Left ventricle myocardium inferior (tissue), 1 donor: Measurements from ENCODE around the gene ZNF358. TPM values are rescaled to one million over a fixed set of nuclear protein-coding genes. Genes with fewer than 3 reads are reported as not detected.

Source experiments
- DNase-seq: peaks from one replicate; pipeline ENCODE4 v3.0.0-alpha.2; 2020
- H3K27ac ChIP-seq: fragments of 200-600 bp; replicated peaks from 2 replicates; pipeline ENCODE4 v1.8.0; 2021
- H3K27me3 ChIP-seq: fragments of 200-600 bp; 2 replicates; pipeline ENCODE4 v1.8.0; 2021; ENCODE audit warnings: low read depth
- H3K36me3 ChIP-seq: fragments of 200-600 bp; 2 replicates; pipeline ENCODE4 v1.8.0; 2021
- H3K4me1 ChIP-seq: fragments of 200-600 bp; 2 replicates; pipeline ENCODE4 v1.8.0; 2021
- H3K4me3 ChIP-seq: fragments of 200-600 bp; 2 replicates; pipeline ENCODE4 v1.8.0; 2021; ENCODE audit warnings: mild to moderate bottlenecking, moderate library complexity
- H3K9me3 ChIP-seq: fragments of 200-600 bp; replicated peaks from 2 replicates; pipeline ENCODE4 v1.8.0; 2021
- intact Hi-C: fragments of 100-400 bp; cut with micrococcal nuclease; formaldehyde crosslinking; loops from one replicate; pipeline ENCODE4 v1.11.0; 2022
- total RNA-seq: library from RNA; stranded (reverse); fragmentation: NEBNext Ultra II Directional; extraction: Animal tissue kit (Norgen Biotek cat#: 25700); gene quantifications from one replicate; pipeline ENCODE4 v1.2.1, GENCODE V29; 2021
- TF ChIP-seq, protein P1 (sequence below): fragments of 200-600 bp; IDR thresholded peaks from 2 replicates; pipeline ENCODE4 v1.8.0; 2021; ENCODE audit warnings: antibody characterized with exemption, mild to moderate bottlenecking, borderline replicate concordance
- donor health status: DM: no; HTN: yes; CAD: no; lungs with severe emphysema.

The ZNF358 gene
- total RNA-seq, 1 donor from 2014 or later: 88.5 TPM

DNA sequence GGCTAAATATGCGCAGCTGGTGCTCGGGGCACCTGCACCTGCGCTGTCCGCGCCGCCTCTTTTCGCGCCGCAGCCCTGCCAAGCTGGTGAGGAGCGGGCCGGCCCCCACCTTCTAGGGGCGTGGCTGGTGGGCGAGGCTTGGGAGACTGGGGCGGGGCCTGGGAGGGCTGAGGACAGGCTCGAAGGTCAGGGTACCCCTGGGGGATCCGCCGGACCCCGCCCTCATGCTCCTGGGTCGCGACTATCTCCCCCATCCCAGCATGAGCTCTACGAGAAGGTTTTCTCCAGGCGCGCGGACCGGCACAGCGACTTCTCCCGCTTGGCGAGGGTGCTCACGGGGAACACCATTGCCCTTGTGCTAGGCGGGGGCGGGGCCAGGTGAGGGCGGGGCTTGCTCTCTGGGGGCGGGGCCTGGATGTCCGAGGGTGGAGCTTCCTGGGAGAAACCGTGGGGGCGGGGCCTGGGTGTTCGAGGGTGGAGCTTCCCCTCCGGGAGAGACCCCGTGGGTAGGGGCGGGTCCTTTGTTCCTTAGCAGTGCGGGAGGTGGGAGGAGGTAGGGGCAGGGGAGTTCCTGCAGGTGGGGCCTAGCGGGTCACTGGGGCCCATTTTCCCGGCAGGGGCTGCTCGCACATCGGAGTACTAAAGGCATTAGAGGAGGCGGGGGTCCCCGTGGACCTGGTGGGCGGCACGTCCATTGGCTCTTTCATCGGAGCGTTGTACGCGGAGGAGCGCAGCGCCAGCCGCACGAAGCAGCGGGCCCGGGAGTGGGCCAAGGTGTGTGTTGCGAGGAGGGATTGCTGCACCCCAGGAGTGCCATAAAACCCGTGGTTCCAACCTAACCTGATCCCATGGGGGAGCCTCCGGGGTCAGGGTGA, 39.3 kb downstream of the ZNF358 start:
- peaks cover 2% of the 10 kb centered on the region for H3K9me3 ChIP-seq
- intact Hi-C loops: no loop called here
- peaks cover 74% of the 10 kb centered on the region for H3K36me3 ChIP-seq
- H3K27ac ChIP-seq: no peak overlapping the region
- TF ChIP-seq, protein P1, sequence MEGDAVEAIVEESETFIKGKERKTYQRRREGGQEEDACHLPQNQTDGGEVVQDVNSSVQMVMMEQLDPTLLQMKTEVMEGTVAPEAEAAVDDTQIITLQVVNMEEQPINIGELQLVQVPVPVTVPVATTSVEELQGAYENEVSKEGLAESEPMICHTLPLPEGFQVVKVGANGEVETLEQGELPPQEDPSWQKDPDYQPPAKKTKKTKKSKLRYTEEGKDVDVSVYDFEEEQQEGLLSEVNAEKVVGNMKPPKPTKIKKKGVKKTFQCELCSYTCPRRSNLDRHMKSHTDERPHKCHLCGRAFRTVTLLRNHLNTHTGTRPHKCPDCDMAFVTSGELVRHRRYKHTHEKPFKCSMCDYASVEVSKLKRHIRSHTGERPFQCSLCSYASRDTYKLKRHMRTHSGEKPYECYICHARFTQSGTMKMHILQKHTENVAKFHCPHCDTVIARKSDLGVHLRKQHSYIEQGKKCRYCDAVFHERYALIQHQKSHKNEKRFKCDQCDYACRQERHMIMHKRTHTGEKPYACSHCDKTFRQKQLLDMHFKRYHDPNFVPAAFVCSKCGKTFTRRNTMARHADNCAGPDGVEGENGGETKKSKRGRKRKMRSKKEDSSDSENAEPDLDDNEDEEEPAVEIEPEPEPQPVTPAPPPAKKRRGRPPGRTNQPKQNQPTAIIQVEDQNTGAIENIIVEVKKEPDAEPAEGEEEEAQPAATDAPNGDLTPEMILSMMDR: no peak
- peaks cover 3% of the 10 kb centered on the region for H3K4me1 ChIP-seq
- no peaks in the 10 kb centered on the region for H3K27me3 ChIP-seq
- H3K4me3 ChIP-seq: no peak overlapping the region
- DNase-seq: no peak

DNA sequence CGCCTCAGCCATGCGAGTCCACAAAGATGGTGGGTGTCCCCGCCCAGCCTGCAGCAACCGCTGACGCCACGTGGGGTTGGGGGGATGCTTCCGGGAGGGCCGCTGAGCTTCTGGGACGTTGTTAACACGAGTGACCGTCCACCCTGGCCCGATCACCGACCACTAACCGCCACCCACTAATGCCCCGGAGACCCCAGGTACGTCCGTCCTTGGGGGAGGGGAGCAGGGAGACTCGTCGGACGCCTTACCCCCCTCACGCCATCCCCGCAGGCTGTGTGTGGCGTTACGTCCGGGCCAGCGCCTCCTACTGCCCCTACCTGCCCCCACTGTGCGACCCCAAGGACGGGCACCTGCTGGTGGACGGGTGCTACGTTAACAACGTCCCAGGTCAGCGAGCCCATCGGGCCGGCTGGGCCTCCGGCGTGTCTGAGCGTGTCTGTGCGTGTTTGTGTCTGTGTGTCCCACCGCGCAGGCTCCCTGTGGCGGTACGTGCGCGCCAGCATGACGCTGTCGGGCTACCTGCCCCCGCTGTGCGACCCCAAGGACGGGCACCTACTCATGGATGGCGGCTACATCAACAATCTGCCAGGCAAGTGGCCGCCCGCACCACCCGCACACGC, 40.9 kb downstream of the ZNF358 start:
- Histone ChIP-seq H3K9me3 (peaks cover 4% of the 10 kb centered on the region), H3K4me1 (peaks cover under 1% of the 10 kb centered on the region), H3K4me3 (no peak overlapping the region), H3K36me3 (peaks cover 83% of the 10 kb centered on the region), H3K27ac (no peak overlapping the region), H3K27me3 (no peaks in the 10 kb centered on the region)
- no peak for DNase-seq
- TF ChIP-seq, protein P1: no peak
- intact Hi-C loops: no loop called here

DNA sequence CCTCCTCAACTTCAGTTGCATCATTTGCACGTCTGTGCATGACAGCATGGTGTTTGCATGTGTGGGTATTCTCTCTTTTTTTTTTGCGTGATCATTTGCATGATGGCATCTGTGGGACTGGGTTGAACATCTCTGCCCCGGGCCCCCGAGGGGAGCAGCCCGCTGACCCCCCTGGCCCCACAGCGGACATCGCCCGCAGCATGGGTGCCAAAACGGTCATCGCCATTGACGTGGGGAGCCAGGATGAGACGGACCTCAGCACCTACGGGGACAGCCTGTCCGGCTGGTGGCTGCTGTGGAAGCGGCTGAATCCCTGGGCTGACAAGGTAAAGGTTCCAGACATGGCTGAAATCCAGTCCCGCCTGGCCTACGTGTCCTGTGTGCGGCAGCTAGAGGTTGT, 42.8 kb downstream of the ZNF358 start:
- peaks cover 83% of the 10 kb centered on the region for H3K36me3 ChIP-seq
- H3K27me3 ChIP-seq: no peaks in the 10 kb centered on the region
- DNase-seq: no peak
- TF ChIP-seq, protein P1: no peak
- no peak overlapping the region for H3K27ac ChIP-seq
- H3K9me3 ChIP-seq: peaks cover 4% of the 10 kb centered on the region
- H3K4me1 ChIP-seq: no peaks in the 10 kb centered on the region
- intact Hi-C loops: no loop called here
- H3K4me3 ChIP-seq: no peak overlapping the region

DNA sequence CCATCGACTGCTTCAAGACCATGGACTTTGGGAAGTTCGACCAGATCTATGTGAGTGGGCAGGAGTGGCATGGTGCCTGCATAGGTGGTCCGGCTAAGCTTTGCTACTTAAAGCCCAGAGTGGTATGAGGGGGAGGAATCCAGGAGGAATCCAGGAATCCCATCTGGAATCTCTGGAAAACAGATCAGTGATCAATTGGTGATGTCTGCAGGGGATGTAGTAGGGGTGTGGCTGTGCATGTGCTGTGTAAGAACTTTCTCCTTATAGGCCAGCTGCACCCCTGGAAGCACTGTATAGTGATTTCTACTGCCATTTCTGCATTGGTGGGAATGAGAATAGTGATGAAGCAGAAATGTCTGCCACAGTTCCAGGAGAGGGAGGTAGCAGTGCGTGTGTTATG, 43.2 kb downstream of the ZNF358 start:
- TF ChIP-seq, protein P1: no peak
- no peaks in the 10 kb centered on the region for H3K4me1 ChIP-seq
- no peak overlapping the region for H3K27ac ChIP-seq
- intact Hi-C loops: no loop called here
- H3K9me3 ChIP-seq: peaks cover 4% of the 10 kb centered on the region
- no peak overlapping the region for H3K4me3 ChIP-seq
- no peaks in the 10 kb centered on the region for H3K27me3 ChIP-seq
- no peak for DNase-seq
- peaks cover 78% of the 10 kb centered on the region for H3K36me3 ChIP-seq

DNA sequence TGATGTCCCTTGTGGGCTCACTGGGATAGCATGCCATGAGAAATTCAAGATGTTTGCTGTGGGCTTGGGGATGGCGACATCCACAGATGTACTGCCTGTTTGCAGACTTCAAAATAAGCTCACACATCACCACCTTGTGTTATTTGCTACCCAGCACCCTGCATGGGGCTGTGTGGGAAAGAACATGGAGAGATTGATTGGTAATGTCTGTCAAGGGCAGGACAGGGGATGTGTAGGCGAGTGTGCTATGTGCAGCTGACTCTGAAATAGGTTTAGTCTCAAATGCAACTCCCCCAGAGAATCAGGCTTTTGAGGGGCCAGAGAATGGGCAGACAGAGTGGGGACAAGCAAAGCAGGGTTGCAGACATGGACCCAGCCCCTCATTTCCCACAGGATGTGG, 44.4 kb downstream of the ZNF358 start:
- Histone ChIP-seq H3K9me3 (peaks cover 4% of the 10 kb centered on the region), H3K27ac (no peak overlapping the region), H3K4me1 (no peaks in the 10 kb centered on the region), H3K27me3 (no peaks in the 10 kb centered on the region), H3K4me3 (no peak overlapping the region), H3K36me3 (peaks cover 68% of the 10 kb centered on the region)
- intact Hi-C loops: no loop called here
- TF ChIP-seq, protein P1: no peak
- DNase-seq: no peak
